Measurements from ENCODE around the gene TECTA. TPM values are rescaled to one million over a fixed set of nuclear protein-coding genes. Genes with fewer than 3 reads are reported as not detected.

Gene TECTA
- polyA plus RNA-seq, 1 of the 3 experiments (the other 2 are of a cell fraction), result 0.58 TPM

DNA sequence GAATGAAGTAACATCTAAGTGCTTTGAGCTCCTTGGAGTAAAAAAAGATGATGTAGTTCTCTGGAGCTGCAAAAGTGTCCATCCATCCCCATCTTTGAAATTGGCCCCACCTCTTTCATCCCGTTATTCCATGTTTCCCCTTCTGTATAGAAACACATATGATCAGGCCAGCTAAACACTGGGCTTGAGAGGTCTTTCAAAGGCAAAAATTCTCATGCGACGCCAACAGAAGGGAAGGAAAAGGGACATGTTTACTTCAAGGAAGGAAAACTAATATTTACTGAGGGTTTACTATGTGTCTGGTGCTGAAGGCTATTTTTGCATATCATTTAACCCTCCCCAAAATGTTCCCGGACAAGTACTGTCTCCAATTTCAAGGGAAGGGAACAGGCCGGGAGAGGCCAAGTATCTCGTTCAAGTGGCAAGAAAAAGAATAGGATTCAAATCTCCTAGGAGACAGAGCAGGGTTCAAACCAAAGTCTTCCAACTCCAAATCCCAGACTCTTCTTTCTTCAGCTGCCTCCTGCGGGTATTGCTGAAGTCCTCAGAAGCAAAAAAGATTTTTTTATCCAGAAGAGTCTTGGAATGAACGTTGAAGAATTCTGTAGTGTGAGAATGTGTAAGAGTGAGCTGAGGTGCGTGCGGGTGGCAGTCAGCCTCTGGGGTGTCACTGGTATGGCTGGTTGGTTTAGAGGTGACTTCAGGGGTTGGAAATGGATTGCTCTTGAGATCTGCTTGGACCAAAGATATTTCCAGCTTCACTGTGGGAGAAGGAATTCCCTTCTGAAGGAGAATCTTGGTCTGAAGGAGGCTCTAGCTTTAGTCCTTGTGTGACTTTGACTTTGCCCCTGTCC, 10.1 kb downstream of the TECTA start:
- ChIA-PET CTCF (interaction anchor here (0.6 to 6.3 kb wide), 30 partner anchors 9 to 609 kb away, joined by 3 to 37 read pairs (median 3); partner anchors contain the start of gene GRIK4), POLR2A (interaction anchor here (1.2 kb wide), 1 partner anchor 86 kb away, joined by 3 read pairs; no protein-coding TSS in a partner anchor)
- Histone ChIP-seq H3K4me2 (no peak overlapping the region), H3K4me3 (ENCODE audit: low read depth in 2 of 2, low read length in 1 of 2) (no peak overlapping the region), H3K79me2 (ENCODE audit: insufficient read depth) (no peaks in the 10 kb centered on the region), H3K27me3 (ENCODE audit: insufficient read depth) (no peaks in the 10 kb centered on the region), H3K36me3 (replicated peaks in 1 of 2; ENCODE audit: control insufficient read depth in 1 of 2, insufficient read depth in 2 of 2, low read length in 1 of 2) (no peaks in the 10 kb centered on the region), H3F3A (replicated peaks; ENCODE audit: insufficient read depth) (no peaks in the 10 kb centered on the region), H3K4me1 (ENCODE audit: control insufficient read depth in 1 of 2, insufficient read depth in 2 of 2, low read depth in 1 of 2, low read length in 1 of 2) (peaks cover 0 to 17% of the 10 kb centered on the region in 2 experiments; a peak in 2 of 4 replicates), H3K9me3 (no peaks in the 10 kb centered on the region), H3K27ac (ENCODE audit: low read depth in 2 of 2, low read length in 1 of 2) (peak overlapping the region in 1 of 2 experiments; percentile 95; a peak in 1 of 4 replicates), H3K9me2 (no peaks in the 10 kb centered on the region), H2AFZ (ENCODE audit: low read depth) (no peak overlapping the region), H3K9ac (no peak overlapping the region), H4K20me1 (ENCODE audit: insufficient read depth) (no peaks in the 10 kb centered on the region)
- TF ChIP-seq NFIC (IDR thresholded peaks at IDR 0.05; ENCODE audit: borderline replicate concordance) (no peak), TEAD4 (IDR thresholded peaks at IDR 0.05; ENCODE audit: borderline replicate concordance, insufficient read depth) (no peak), SMC3 (IDR thresholded peaks at IDR 0.05; ENCODE audit: low read depth, low read length) (no peak), ELF1 (IDR thresholded peaks at IDR 0.05) (no peak), FOXJ3 (CRISPR knock-in tag; IDR thresholded peaks at IDR 0.05) (no peak), JUND (IDR thresholded peaks at IDR 0.05) (no peak), EZH2phosphoT487 (IDR thresholded peaks at IDR 0.05; ENCODE audit: borderline replicate concordance, low read depth) (no peak), TCF12 (IDR thresholded peaks at IDR 0.05) (no peak)
- TF ChIP-seq, protein P1, sequence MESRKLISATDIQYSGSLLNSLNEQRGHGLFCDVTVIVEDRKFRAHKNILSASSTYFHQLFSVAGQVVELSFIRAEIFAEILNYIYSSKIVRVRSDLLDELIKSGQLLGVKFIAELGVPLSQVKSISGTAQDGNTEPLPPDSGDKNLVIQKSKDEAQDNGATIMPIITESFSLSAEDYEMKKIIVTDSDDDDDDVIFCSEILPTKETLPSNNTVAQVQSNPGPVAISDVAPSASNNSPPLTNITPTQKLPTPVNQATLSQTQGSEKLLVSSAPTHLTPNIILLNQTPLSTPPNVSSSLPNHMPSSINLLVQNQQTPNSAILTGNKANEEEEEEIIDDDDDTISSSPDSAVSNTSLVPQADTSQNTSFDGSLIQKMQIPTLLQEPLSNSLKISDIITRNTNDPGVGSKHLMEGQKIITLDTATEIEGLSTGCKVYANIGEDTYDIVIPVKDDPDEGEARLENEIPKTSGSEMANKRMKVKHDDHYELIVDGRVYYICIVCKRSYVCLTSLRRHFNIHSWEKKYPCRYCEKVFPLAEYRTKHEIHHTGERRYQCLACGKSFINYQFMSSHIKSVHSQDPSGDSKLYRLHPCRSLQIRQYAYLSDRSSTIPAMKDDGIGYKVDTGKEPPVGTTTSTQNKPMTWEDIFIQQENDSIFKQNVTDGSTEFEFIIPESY (IDR thresholded peaks at IDR 0.05; ENCODE audit: borderline replicate concordance, low read depth), result no peak
- TF ChIP-seq, protein P2, sequence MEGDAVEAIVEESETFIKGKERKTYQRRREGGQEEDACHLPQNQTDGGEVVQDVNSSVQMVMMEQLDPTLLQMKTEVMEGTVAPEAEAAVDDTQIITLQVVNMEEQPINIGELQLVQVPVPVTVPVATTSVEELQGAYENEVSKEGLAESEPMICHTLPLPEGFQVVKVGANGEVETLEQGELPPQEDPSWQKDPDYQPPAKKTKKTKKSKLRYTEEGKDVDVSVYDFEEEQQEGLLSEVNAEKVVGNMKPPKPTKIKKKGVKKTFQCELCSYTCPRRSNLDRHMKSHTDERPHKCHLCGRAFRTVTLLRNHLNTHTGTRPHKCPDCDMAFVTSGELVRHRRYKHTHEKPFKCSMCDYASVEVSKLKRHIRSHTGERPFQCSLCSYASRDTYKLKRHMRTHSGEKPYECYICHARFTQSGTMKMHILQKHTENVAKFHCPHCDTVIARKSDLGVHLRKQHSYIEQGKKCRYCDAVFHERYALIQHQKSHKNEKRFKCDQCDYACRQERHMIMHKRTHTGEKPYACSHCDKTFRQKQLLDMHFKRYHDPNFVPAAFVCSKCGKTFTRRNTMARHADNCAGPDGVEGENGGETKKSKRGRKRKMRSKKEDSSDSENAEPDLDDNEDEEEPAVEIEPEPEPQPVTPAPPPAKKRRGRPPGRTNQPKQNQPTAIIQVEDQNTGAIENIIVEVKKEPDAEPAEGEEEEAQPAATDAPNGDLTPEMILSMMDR (IDR thresholded peaks at IDR 0.05), result no peak
- 73% methylated on average over 10 of the region's 10 CpGs for WGBS (ENCODE audit: low lambda C conversion rate)
- DNase-seq, result no peak
